Trophoblast cell (in vitro differentiated cells and primary cell): Measurements from ENCODE around the gene CCR9.

Experiments used
- DNase-seq, 2 donors: peaks; one replicate each; pipeline ENCODE4 v3.0.0-alpha.2; 2016
- H2AFZ ChIP-seq: 2 replicates; pipeline ENCODE4 v1.6.1; 2013; ENCODE audit warnings: low read length, moderate library complexity, mild to moderate bottlenecking; ENCODE audit not compliant: insufficient read depth, poor library complexity
- H2AK5ac ChIP-seq: 2 replicates; pipeline ENCODE4 v1.6.1; 2013; ENCODE audit warnings: mild to moderate bottlenecking, low read length
- H2BK120ac ChIP-seq: 2 replicates; pipeline ENCODE4 v1.6.1; 2013; ENCODE audit warnings: low read length, mild to moderate bottlenecking, moderate library complexity; ENCODE audit not compliant: insufficient read depth, poor library complexity
- H2BK12ac ChIP-seq: 2 replicates; pipeline ENCODE4 v1.6.1; 2013; ENCODE audit warnings: mild to moderate bottlenecking, low read length, moderate library complexity
- H2BK5ac ChIP-seq: 2 replicates; pipeline ENCODE4 v1.6.1; 2013; ENCODE audit warnings: low read length, low read depth, moderate library complexity, mild to moderate bottlenecking; ENCODE audit not compliant: poor library complexity
- H3K14ac ChIP-seq: 2 replicates; pipeline ENCODE4 v1.6.1; 2013; ENCODE audit warnings: mild to moderate bottlenecking, low read length
- H3K18ac ChIP-seq: 2 replicates; pipeline ENCODE4 v1.6.1; 2013; ENCODE audit warnings: mild to moderate bottlenecking, low read length
- H3K23ac ChIP-seq: 2 replicates; pipeline ENCODE4 v1.6.1; 2013; ENCODE audit warnings: low read length
- H3K27ac ChIP-seq: 2 replicates; pipeline ENCODE4 v1.5.1; 2013; ENCODE audit warnings: low read depth, mild to moderate bottlenecking, inconsistent platforms, low read length, moderate library complexity
- H3K27me3 ChIP-seq: 2 replicates; pipeline ENCODE4 v1.6.1; 2013; ENCODE audit warnings: inconsistent platforms, mild to moderate bottlenecking, low read length, moderate library complexity; ENCODE audit not compliant: insufficient read depth
- H3K36me3 ChIP-seq, 2 experiments: 1 replicate in 1 of 2; 2 replicates in 1 of 2; pipeline ENCODE4 v1.6.1; 2013; ENCODE audit warnings: low read length in 2 of 2, mild to moderate bottlenecking in 2 of 2, moderate library complexity in 1 of 2; ENCODE audit not compliant: insufficient read depth in 2 of 2, control insufficient read depth in 1 of 2
- H3K4ac ChIP-seq: 2 replicates; pipeline ENCODE4 v1.6.1; 2013; ENCODE audit warnings: low read depth, mild to moderate bottlenecking, low read length, moderate library complexity
- H3K4me1 ChIP-seq, 2 experiments: 1 replicate in 1 of 2; 2 replicates in 1 of 2; pipeline ENCODE4 v1.6.1; 2013; ENCODE audit warnings: low read length in 2 of 2, mild to moderate bottlenecking in 2 of 2, moderate library complexity in 1 of 2; ENCODE audit not compliant: insufficient read depth in 2 of 2, control insufficient read depth in 1 of 2
- H3K4me2 ChIP-seq: 2 replicates; pipeline ENCODE4 v1.6.1; 2013; ENCODE audit warnings: inconsistent platforms, mild to moderate bottlenecking, low read length, moderate library complexity
- H3K4me3 ChIP-seq: 2 replicates; pipeline ENCODE4 v1.5.1; 2013; ENCODE audit warnings: mild to moderate bottlenecking, low read depth, low read length, inconsistent platforms
- H3K79me1 ChIP-seq: one replicate; pipeline ENCODE4 v1.6.1; 2013; ENCODE audit warnings: low read length
- H3K79me2 ChIP-seq: 2 replicates; pipeline ENCODE4 v1.6.1; 2013; ENCODE audit warnings: low read length, mild to moderate bottlenecking; ENCODE audit not compliant: control insufficient read depth, insufficient read depth, poor library complexity
- H3K9ac ChIP-seq: 2 replicates; pipeline ENCODE4 v1.6.1; 2013; ENCODE audit warnings: mild to moderate bottlenecking, low read length
- H3K9me3 ChIP-seq: 2 replicates; pipeline ENCODE4 v1.6.1; 2013; ENCODE audit warnings: low read depth, mild to moderate bottlenecking, control low read depth, inconsistent platforms, low read length; ENCODE audit not compliant: insufficient read depth
- H4K12ac ChIP-seq: 2 replicates; pipeline ENCODE4 v1.6.1; 2013; ENCODE audit warnings: low read depth, mild to moderate bottlenecking, low read length, moderate library complexity
- H4K8ac ChIP-seq: 2 replicates; pipeline ENCODE4 v1.6.1; 2013; ENCODE audit warnings: low read depth, mild to moderate bottlenecking, low read length, moderate library complexity
- H4K91ac ChIP-seq: one replicate; pipeline ENCODE4 v1.6.1; 2013; ENCODE audit warnings: low read depth, mild to moderate bottlenecking, low read length, moderate library complexity
- WGBS: extraction: QIAGEN DNeasy Blood & Tissue Kit; methylation state at CpG from one replicate; pipeline ENCODE4 v1.1.7; 2013; ENCODE audit warnings: missing lambda C conversion rate; ENCODE audit not compliant: insufficient read length, insufficient coverage; ENCODE audit errors: extremely low coverage; 5-methylcytosine and 5-hydroxymethylcytosine counted together

Gene CCR9

GRCh38 chr3:45946307-45946706 lies 60.0 kb downstream of the CCR9 start:
- Histone ChIP-seq H2BK5ac (no peak overlapping the region), H3K4ac (no peak overlapping the region), H3K23ac (no peak overlapping the region), H3K79me2 (no peaks in the 10 kb centered on the region), H4K12ac (no peak overlapping the region), H3K9ac (no peak overlapping the region), H2BK12ac (no peak overlapping the region), H3K79me1 (peaks cover 14% of the 10 kb centered on the region), H3K4me1 (peaks cover 9 to 11% of the 10 kb centered on the region in 2 experiments), H3K4me3 (no peak overlapping the region), H3K27me3 (no peaks in the 10 kb centered on the region), H3K36me3 (peaks cover 25 to 30% of the 10 kb centered on the region in 2 experiments), H3K14ac (no peak overlapping the region), H4K8ac (no peak overlapping the region), H3K18ac (no peak overlapping the region), H3K4me2 (no peak overlapping the region), H2AFZ (no peak overlapping the region), H2AK5ac (no peak overlapping the region), H2BK120ac (no peak overlapping the region), H4K91ac (no peak overlapping the region), H3K9me3 (no peaks in the 10 kb centered on the region), H3K27ac (no peak overlapping the region)
- WGBS, result no CpG with 5 or more reads among the region's 1 CpG
- no peak for DNase-seq

GRCh38 chr3:45946875-45947274 lies 60.5 kb downstream of the CCR9 start:
- Histone ChIP-seq H4K8ac (no peak overlapping the region), H2BK5ac (no peak overlapping the region), H3K4me3 (no peak overlapping the region), H3K4ac (no peak overlapping the region), H3K18ac (no peak overlapping the region), H2BK12ac (no peak overlapping the region), H3K4me1 (peaks cover 9 to 11% of the 10 kb centered on the region in 2 experiments), H2AFZ (no peak overlapping the region), H3K27ac (no peak overlapping the region), H3K79me1 (peaks cover 10% of the 10 kb centered on the region), H4K91ac (no peak overlapping the region), H3K9me3 (no peaks in the 10 kb centered on the region), H3K36me3 (peaks cover 30 to 36% of the 10 kb centered on the region in 2 experiments), H3K4me2 (no peak overlapping the region), H3K23ac (no peak overlapping the region), H2BK120ac (no peak overlapping the region), H3K79me2 (no peaks in the 10 kb centered on the region), H3K27me3 (no peaks in the 10 kb centered on the region), H3K14ac (no peak overlapping the region), H2AK5ac (no peak overlapping the region), H4K12ac (no peak overlapping the region), H3K9ac (no peak overlapping the region)
- no CpG with 5 or more reads among the region's 3 CpGs for WGBS
- no peak for DNase-seq

GRCh38 chr3:45947361-45947760 lies 61.0 kb downstream of the CCR9 start:
- no peak overlapping the region for H3K4me3 ChIP-seq
- H2AFZ ChIP-seq, result no peak overlapping the region
- H3K36me3 ChIP-seq, result peaks cover 30 to 38% of the 10 kb centered on the region in 2 experiments
- no peak overlapping the region for H3K14ac ChIP-seq
- H3K4me1 ChIP-seq, result peaks cover 6 to 8% of the 10 kb centered on the region in 2 experiments
- H4K12ac ChIP-seq, result no peak overlapping the region
- H3K4ac ChIP-seq, result no peak overlapping the region
- no peak overlapping the region for H3K18ac ChIP-seq
- no peak overlapping the region for H3K9ac ChIP-seq
- H4K91ac ChIP-seq, result no peak overlapping the region
- no peaks in the 10 kb centered on the region for H3K27me3 ChIP-seq
- H2BK120ac ChIP-seq, result no peak overlapping the region
- no peak overlapping the region for H3K23ac ChIP-seq
- H3K9me3 ChIP-seq, result no peaks in the 10 kb centered on the region
- DNase-seq, result no peak
- H2BK12ac ChIP-seq, result no peak overlapping the region
- H3K79me2 ChIP-seq, result no peaks in the 10 kb centered on the region
- H3K27ac ChIP-seq, result no peak overlapping the region
- peaks cover 5% of the 10 kb centered on the region for H3K79me1 ChIP-seq
- no peak overlapping the region for H2BK5ac ChIP-seq
- no peak overlapping the region for H3K4me2 ChIP-seq
- no CpG with 5 or more reads among the region's 3 CpGs for WGBS
- no peak overlapping the region for H2AK5ac ChIP-seq
- H4K8ac ChIP-seq, result no peak overlapping the region

GRCh38 chr3:45948311-45948781 lies 62.0 kb downstream of the CCR9 start:
- no peak overlapping the region for H3K9ac ChIP-seq
- H3K4me1 ChIP-seq, result no peaks in the 10 kb centered on the region
- no peak overlapping the region for H3K4ac ChIP-seq
- no peak overlapping the region for H4K8ac ChIP-seq
- no CpG with 5 or more reads among the region's 6 CpGs for WGBS
- H2AK5ac ChIP-seq, result no peak overlapping the region
- no peaks in the 10 kb centered on the region for H3K9me3 ChIP-seq
- peaks cover 32 to 40% of the 10 kb centered on the region in 2 experiments for H3K36me3 ChIP-seq
- no peak overlapping the region for H3K23ac ChIP-seq
- H4K12ac ChIP-seq, result no peak overlapping the region
- H3K18ac ChIP-seq, result no peak overlapping the region
- no peak for DNase-seq
- no peak overlapping the region for H2BK5ac ChIP-seq
- H3K4me2 ChIP-seq, result no peak overlapping the region
- H3K4me3 ChIP-seq, result no peak overlapping the region
- H2BK12ac ChIP-seq, result no peak overlapping the region
- no peak overlapping the region for H2BK120ac ChIP-seq
- no peaks in the 10 kb centered on the region for H3K27me3 ChIP-seq
- no peak overlapping the region for H3K14ac ChIP-seq
- H3K27ac ChIP-seq, result no peak overlapping the region
- no peak overlapping the region for H2AFZ ChIP-seq
- no peak overlapping the region for H4K91ac ChIP-seq
- no peaks in the 10 kb centered on the region for H3K79me1 ChIP-seq
- no peaks in the 10 kb centered on the region for H3K79me2 ChIP-seq
